ENCODE measurements around the gene NLRC5. TPM values are rescaled to one million over a fixed set of nuclear protein-coding genes. Genes with fewer than 3 reads are reported as not detected.

NLRC5 gene
- total RNA-seq, 3 donors from 2014 or later: 110 to 127 (median 113) TPM

DNA sequence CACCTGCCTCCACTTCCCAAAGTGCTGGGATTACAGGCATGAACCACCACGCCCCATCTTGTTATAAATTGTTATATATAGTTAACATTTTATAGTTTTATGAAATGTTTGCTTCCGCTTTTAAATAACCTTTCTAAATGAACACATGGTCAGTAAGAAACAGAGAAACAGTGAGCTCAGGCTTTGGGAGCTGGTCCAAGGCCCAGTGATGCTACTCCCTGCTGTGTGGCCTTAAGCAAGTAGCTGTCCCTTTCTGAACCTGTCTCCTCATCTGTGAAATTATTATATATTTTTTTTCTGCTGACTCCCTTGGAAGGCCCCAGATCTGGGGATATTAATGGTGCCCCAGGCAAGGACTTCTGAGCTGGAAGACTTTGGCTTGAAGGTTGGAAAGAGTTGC is 122.1 kb downstream of the NLRC5 start:
- Histone ChIP-seq H3K36me3 (ENCODE audit: low read depth) (no peaks in the 10 kb centered on the region), H3K9me3 (no peaks in the 10 kb centered on the region), H3K4me1 (ENCODE audit: low read depth) (no peaks in the 10 kb centered on the region), H3K4me3 (no peak overlapping the region)
- TF ChIP-seq, protein P1, sequence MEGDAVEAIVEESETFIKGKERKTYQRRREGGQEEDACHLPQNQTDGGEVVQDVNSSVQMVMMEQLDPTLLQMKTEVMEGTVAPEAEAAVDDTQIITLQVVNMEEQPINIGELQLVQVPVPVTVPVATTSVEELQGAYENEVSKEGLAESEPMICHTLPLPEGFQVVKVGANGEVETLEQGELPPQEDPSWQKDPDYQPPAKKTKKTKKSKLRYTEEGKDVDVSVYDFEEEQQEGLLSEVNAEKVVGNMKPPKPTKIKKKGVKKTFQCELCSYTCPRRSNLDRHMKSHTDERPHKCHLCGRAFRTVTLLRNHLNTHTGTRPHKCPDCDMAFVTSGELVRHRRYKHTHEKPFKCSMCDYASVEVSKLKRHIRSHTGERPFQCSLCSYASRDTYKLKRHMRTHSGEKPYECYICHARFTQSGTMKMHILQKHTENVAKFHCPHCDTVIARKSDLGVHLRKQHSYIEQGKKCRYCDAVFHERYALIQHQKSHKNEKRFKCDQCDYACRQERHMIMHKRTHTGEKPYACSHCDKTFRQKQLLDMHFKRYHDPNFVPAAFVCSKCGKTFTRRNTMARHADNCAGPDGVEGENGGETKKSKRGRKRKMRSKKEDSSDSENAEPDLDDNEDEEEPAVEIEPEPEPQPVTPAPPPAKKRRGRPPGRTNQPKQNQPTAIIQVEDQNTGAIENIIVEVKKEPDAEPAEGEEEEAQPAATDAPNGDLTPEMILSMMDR (IDR thresholded peaks at IDR 0.05): no peak
- intact Hi-C loops (cut with DNase I, micrococcal nuclease): no loop called here
- ATAC-seq: peak; percentile 70
- DNase-seq: no peak

DNA sequence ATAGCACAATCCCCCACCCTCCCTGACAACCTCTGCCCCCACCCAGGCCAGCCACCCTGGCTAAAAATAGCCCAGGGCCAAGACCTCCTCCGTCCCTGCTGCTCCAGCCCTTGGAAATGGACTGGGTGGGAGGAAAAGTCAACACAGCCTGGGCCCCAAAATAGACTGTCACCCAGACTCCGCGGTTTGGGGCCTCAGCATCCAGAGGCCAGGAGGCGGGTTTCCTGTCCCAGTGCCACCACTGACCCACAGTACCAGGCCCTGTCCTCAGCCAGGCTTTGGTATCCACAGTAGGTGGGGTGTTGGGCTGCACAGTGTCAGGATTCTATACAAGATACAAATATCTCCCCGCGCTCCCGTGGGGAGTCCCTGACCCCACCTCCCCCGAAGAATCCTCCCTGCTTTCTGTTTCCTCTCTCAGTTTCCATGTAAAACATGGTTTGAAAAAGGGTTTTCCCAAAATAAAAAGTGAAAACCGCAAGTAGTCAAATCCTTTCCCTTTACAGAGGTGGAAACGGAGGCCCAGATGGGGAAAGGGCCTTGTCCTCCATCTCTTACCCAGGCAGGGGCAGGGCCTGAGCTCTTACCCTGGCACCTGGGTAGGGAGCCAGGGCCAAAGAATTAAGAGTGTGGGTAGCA is 123.2 kb downstream of the NLRC5 start:
- Histone ChIP-seq H3K36me3 (ENCODE audit: low read depth) (no peaks in the 10 kb centered on the region), H3K9me3 (no peaks in the 10 kb centered on the region), H3K4me1 (ENCODE audit: low read depth) (no peaks in the 10 kb centered on the region), H3K4me3 (no peak overlapping the region)
- intact Hi-C loops (cut with DNase I, micrococcal nuclease): no loop called here
- no peak for ATAC-seq
- TF ChIP-seq, protein P1 (IDR thresholded peaks at IDR 0.05): no peak
- no peak for DNase-seq

DNA sequence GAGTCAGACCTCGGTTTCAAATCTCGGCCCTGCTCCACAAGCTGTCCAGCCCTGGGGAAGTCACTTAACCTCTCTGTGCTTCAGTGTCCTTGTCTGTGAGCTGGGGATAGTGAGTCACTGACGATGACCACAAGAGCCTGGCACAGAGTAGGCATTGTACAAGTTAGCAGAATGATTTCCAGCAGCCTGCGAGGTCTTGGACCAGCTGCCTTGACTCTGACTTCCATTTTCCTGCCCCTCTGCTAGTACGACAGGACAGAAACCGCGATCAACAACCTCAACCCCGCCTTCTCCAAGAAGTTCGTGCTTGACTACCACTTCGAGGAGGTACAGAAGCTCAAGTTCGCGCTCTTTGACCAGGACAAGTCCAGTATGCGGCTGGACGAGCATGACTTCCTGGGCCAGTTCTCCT is 123.7 kb downstream of the NLRC5 start:
- intact Hi-C loops (cut with DNase I, micrococcal nuclease): no loop called here
- TF ChIP-seq, protein P1 (IDR thresholded peaks at IDR 0.05): no peak
- no peaks in the 10 kb centered on the region for H3K9me3 ChIP-seq
- no peaks in the 10 kb centered on the region for H3K4me1 ChIP-seq (ENCODE audit: low read depth)
- H3K36me3 ChIP-seq (ENCODE audit: low read depth): no peaks in the 10 kb centered on the region
- no peak overlapping the region for H3K4me3 ChIP-seq
- DNase-seq (no peak), ATAC-seq (no peak)

DNA sequence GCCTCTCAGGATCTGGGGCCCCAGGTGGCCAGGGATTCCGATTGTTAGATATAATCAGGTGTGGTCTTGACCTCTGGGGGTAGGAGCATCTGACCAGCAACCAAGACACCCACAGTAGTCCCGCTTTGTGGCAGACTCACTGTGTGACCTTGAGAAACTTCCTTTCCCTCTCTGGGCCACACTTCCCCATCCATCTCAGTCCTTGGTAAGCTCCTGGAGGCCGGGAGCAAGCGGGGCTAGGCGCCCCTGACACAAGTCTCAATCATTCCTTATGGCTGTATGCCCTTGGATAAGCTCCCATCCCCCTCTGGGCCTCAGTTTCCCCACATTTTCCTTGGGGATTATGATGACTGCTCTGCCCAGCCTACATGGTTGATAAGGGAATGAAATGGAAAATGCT is 124.3 kb downstream of the NLRC5 start:
- intact Hi-C loops (cut with DNase I, micrococcal nuclease): no loop called here
- TF ChIP-seq, protein P1 (IDR thresholded peaks at IDR 0.05): no peak
- Histone ChIP-seq H3K9me3 (no peaks in the 10 kb centered on the region), H3K36me3 (ENCODE audit: low read depth) (no peaks in the 10 kb centered on the region), H3K4me3 (no peak overlapping the region), H3K4me1 (ENCODE audit: low read depth) (no peaks in the 10 kb centered on the region)
- DNase-seq (no peak), ATAC-seq (no peak)

DNA sequence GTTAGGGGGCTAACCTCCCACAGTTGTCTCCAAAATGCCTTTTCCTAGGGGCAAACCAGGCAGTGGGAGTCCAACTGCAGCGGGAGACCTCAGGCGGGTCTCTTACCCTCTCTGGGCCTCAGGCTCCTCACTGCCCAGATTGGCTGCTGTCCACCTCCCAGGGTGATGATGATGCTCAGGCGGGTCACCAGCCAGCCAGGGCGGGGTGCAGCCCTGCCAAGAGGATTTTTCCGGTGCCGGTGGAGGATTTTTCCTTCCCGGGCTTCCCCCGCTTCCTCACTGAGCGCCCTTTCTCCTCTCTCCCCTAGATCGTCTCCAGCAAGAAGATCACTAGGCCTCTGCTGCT is 125.8 kb downstream of the NLRC5 start:
- TF ChIP-seq, protein P1 (IDR thresholded peaks at IDR 0.05): no peak
- Histone ChIP-seq H3K9me3 (no peaks in the 10 kb centered on the region), H3K4me3 (no peak overlapping the region), H3K4me1 (ENCODE audit: low read depth) (no peaks in the 10 kb centered on the region), H3K36me3 (ENCODE audit: low read depth) (no peaks in the 10 kb centered on the region)
- DNase-seq (no peak), ATAC-seq (no peak)
- intact Hi-C loops (cut with DNase I, micrococcal nuclease): no loop called here
